Tibial nerve (tissue), 4 donors: ENCODE results near the gene RSRC2. TPM values are rescaled to one million over a fixed set of nuclear protein-coding genes. Genes with fewer than 3 reads are reported as not detected.

Source experiments
- DNase-seq, 2 donors: peaks; one replicate each; pipeline ENCODE4 v3.0.0-alpha.2; 2019; ENCODE audit warnings: low spot score in 2 of 2
- H3K27ac ChIP-seq, 4 donors: fragments of 200-600 bp; sonication (generic) in 3 of 4; one replicate each; pipeline ENCODE4 v1.5.1; 2017 to 2019; ENCODE audit warnings: mild to moderate bottlenecking in 1 of 4
- H3K27me3 ChIP-seq, 2 donors: fragments of 200-600 bp; sonication (generic) in 1 of 2; one replicate each; pipeline versions ENCODE4 v1.5.1 to v1.6.0; 2017 to 2019
- H3K36me3 ChIP-seq, 3 donors: fragments of 200-600 bp; sonication (generic); one replicate each; pipeline ENCODE4 v1.5.1; 2018 to 2019
- H3K4me1 ChIP-seq, 4 donors: fragments of 200-600 bp; sonication (generic) in 3 of 4; one replicate each; pipeline ENCODE4 v1.5.1; 2017 to 2019
- H3K4me3 ChIP-seq, 4 donors: fragments of 200-600 bp; sonication (generic) in 3 of 4; one replicate each; pipeline ENCODE4 v1.5.1; 2017 to 2019; ENCODE audit warnings: mild to moderate bottlenecking in 1 of 4, moderate library complexity in 1 of 4
- H3K9me3 ChIP-seq, 4 donors: fragments of 200-600 bp; sonication (generic) in 3 of 4; one replicate each; pipeline ENCODE4 v1.5.1; 2017 to 2019
- CTCF ChIP-seq, 5 experiments: fragments of 200-600 bp in 3 of 5; fragments of 450-650 bp in 2 of 5; sonication (generic) in 3 of 5; IDR thresholded peaks; one replicate each; pipeline ENCODE4 v1.5.1; 2016 to 2019; ENCODE audit warnings: antibody characterized with exemption in 5 of 5, mild to moderate bottlenecking in 3 of 5, moderate library complexity in 2 of 5
- EP300 ChIP-seq, 2 donors: sonication (generic); formaldehyde crosslinking; IDR thresholded peaks; one replicate each; pipeline ENCODE4 v1.6.1; 2017; ENCODE audit warnings: antibody characterized with exemption in 2 of 2, mild to moderate bottlenecking in 1 of 2
- POLR2A ChIP-seq, 2 donors: fragments of 450-650 bp; IDR thresholded peaks; one replicate each; pipeline ENCODE4 v1.6.1; 2017; ENCODE audit warnings: antibody characterized with exemption in 2 of 2, mild to moderate bottlenecking in 2 of 2, moderate library complexity in 2 of 2
- WGBS, 2 donors: methylation state at CpG; one replicate each; pipeline ENCODE4 v1.1.5; 2018; 5-methylcytosine and 5-hydroxymethylcytosine counted together
- total RNA-seq, 4 donors: library from RNA; depleted of rRNA; stranded (reverse); fragments of >200 nt; gene quantifications; one replicate each; pipeline ENCODE4 v1.1.0, GENCODE V29; 2016

RSRC2 gene
- total RNA-seq, 4 donors from 2014 or later: 66.6 to 128 (median 80.7) TPM

- 82 to 85% methylated on average over 3 of the region's 3 CpGs for WGBS, 2 donors
- H3K4me3 ChIP-seq: no peak overlapping the region
- no peaks in the 10 kb centered on the region for H3K9me3 ChIP-seq
- TF ChIP-seq CTCF (IDR thresholded peaks at IDR 0.05) (no peak), POLR2A (IDR thresholded peaks at IDR 0.05) (no peak), EP300 (IDR thresholded peaks at IDR 0.05) (no peak)
- no peaks in the 10 kb centered on the region for H3K27me3 ChIP-seq
- H3K36me3 ChIP-seq: peaks cover 0 to 55% (median 31%) of the 10 kb centered on the region in 3 donors
- H3K27ac ChIP-seq: no peak overlapping the region
- DNase-seq: no peak
- H3K4me1 ChIP-seq: peaks cover 0 to 24% (median 12%) of the 10 kb centered on the region in 4 donors
Observed at GRCh38 chr12:122503147-122503751, 23.5 kb downstream of the RSRC2 start.

GRCh38 chr12:122501489-122501989 is 25.2 kb downstream of the RSRC2 start:
- H3K9me3 ChIP-seq: no peaks in the 10 kb centered on the region
- H3K4me3 ChIP-seq: peak overlapping the region; percentile 35 to 93 (median 78)
- H3K4me1 ChIP-seq: peaks cover 0 to 37% (median 15%) of the 10 kb centered on the region in 4 donors
- H3K36me3 ChIP-seq: peaks cover 0 to 46% (median 16%) of the 10 kb centered on the region in 3 donors
- peak overlapping the region; percentile 91 to 99 (median 97) for H3K27ac ChIP-seq
- H3K27me3 ChIP-seq: no peaks in the 10 kb centered on the region
- TF ChIP-seq POLR2A (IDR thresholded peaks at IDR 0.05): no peak
- no peak for TF ChIP-seq EP300 (IDR thresholded peaks at IDR 0.05)
- no peak for TF ChIP-seq CTCF (IDR thresholded peaks at IDR 0.05)
- no peak for DNase-seq
- 75 to 77% methylated on average over 9 of the region's 9 CpGs for WGBS, 2 donors

GRCh38 chr12:122500685-122501488 is 25.8 kb downstream of the RSRC2 start, which contains the start of gene ZCCHC8:
Gene ZCCHC8 (minus strand): TSS chr12:122500932. CDS start chr12:122500840, 92 bp downstream.
- peak within 1 kb of the TSS; percentile 75 to 93 (median 84) for H3K4me3 ChIP-seq
- TF ChIP-seq EP300 (IDR thresholded peaks at IDR 0.05) (peak; percentile 83 to 97), POLR2A (IDR thresholded peaks at IDR 0.05) (peak; percentile 93 to 96), CTCF (IDR thresholded peaks at IDR 0.05) (peak in 2 of 5 experiments; percentile 59 to 69)
- peak; percentile 91 to 93 for DNase-seq
- peak within 1 kb of the TSS; percentile 91 to 99 (median 97) for H3K27ac ChIP-seq
- H3K4me1 ChIP-seq: peaks cover 0 to 37% (median 15%) of the 10 kb centered on the region in 4 donors
- peaks cover 0 to 42% (median 9%) of the 10 kb centered on the region in 3 donors for H3K36me3 ChIP-seq
- H3K27me3 ChIP-seq: no peaks in the 10 kb centered on the region
- H3K9me3 ChIP-seq: no peaks in the 10 kb centered on the region
- 2% methylated on average over 46 to 52 of the region's 52 CpGs for WGBS, 2 donors

DNA sequence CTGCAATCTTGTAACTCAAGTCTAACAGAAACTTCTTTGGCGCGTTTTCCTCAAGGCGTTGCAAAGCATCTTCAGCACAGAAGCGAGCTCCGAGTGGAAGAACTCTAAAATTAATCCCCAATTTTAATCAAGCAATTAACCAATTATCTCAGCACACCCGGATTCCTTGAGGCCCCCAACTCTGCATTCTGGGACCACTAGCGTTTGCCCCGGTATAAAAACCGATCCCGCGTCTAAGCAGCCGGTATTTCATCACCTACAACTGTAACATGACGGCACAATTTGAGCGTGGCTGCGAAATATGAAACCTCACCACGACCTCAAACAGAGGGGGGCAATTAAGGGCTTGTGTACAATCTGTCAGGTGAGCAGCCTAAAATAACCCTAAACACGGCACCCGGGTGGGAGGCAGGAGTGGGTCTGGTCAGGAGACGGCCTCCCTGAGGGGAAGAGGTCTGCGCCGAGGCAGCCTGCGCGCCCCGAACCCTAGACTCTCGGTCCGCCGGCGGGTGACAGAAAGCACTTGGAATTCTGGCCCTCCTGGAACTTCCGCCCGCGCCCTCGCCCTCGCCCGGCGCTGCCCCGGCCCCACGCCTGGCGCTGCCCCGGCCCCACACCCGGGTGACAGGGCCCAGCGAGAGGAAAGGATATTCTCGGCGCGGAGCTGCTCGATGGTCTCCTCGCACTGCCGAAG is 26.6 kb downstream of the RSRC2 start:
- no peaks in the 10 kb centered on the region for H3K9me3 ChIP-seq
- 1% methylated on average over 39 to 45 of the region's 47 CpGs for WGBS, 2 donors
- DNase-seq: peak in 1 of 2 donors; percentile 53

More for the DNA sequence above, 26.6 kb downstream of the RSRC2 start:
- Histone ChIP-seq H3K4me1 (peaks cover 0 to 41% (median 15%) of the 10 kb centered on the region in 4 donors), H3K4me3 (peak overlapping the region; percentile 75 to 93 (median 84)), H3K27me3 (no peaks in the 10 kb centered on the region), H3K27ac (peak overlapping the region; percentile 91 to 99 (median 97)), H3K36me3 (peaks cover 0 to 42% (median 4%) of the 10 kb centered on the region in 3 donors)
- TF ChIP-seq POLR2A (IDR thresholded peaks at IDR 0.05) (no peak), EP300 (IDR thresholded peaks at IDR 0.05) (no peak), CTCF (IDR thresholded peaks at IDR 0.05) (no peak)
